SK-N-SH treated with all-trans-retinoic acid at 6 μM for 48 hours (cell line): ENCODE results near the gene WFDC1.

Experiments used
- TOX ChIP-seq: fragments of 250-450 bp; sonication (Bioruptor Pico); IDR thresholded peaks from 2 replicates; pipeline ENCODE4 v1.8.0; 2021; ENCODE audit warnings: mild to moderate bottlenecking, moderate library complexity, borderline replicate concordance
- ZFP3 ChIP-seq: fragments of 250-450 bp; sonication (Bioruptor Pico); IDR thresholded peaks from 2 replicates; pipeline ENCODE4 v1.5.0; 2020; ENCODE audit warnings: mild to moderate bottlenecking, moderate library complexity
- TF ChIP-seq, protein P1 (sequence below): fragments of 250-450 bp; sonication (Bioruptor Pico); IDR thresholded peaks from 2 replicates; pipeline ENCODE4 v1.5.0; 2020; ENCODE audit warnings: mild to moderate bottlenecking, moderate library complexity
- TF ChIP-seq, protein P2 (sequence below): fragments of 250-450 bp; sonication (Bioruptor Pico); IDR thresholded peaks from 2 replicates; pipeline ENCODE4 v1.8.0; 2020; ENCODE audit warnings: mild to moderate bottlenecking, moderate library complexity, borderline replicate concordance

DNA sequence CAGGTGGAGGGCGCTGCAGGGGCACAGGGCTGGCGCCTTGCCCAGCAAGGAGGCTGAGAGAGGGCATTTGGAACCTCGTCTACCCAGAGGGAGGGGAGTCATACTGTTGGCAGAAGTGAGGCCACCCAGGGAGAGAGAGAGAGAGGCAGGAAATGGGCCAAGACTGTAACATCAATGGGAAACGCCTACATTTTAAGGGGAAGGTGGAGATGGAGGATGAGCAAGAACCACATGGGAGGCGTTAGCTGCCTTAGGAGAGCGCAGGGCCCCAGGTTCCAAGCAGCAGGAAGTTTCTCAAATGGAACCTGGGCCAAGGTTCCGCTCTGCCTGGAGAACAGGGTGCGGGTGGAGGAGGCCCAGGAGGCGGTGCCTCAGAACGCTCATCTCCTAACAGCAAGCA is 2.7 kb upstream of the WFDC1 start:
- TF ChIP-seq, protein P1, sequence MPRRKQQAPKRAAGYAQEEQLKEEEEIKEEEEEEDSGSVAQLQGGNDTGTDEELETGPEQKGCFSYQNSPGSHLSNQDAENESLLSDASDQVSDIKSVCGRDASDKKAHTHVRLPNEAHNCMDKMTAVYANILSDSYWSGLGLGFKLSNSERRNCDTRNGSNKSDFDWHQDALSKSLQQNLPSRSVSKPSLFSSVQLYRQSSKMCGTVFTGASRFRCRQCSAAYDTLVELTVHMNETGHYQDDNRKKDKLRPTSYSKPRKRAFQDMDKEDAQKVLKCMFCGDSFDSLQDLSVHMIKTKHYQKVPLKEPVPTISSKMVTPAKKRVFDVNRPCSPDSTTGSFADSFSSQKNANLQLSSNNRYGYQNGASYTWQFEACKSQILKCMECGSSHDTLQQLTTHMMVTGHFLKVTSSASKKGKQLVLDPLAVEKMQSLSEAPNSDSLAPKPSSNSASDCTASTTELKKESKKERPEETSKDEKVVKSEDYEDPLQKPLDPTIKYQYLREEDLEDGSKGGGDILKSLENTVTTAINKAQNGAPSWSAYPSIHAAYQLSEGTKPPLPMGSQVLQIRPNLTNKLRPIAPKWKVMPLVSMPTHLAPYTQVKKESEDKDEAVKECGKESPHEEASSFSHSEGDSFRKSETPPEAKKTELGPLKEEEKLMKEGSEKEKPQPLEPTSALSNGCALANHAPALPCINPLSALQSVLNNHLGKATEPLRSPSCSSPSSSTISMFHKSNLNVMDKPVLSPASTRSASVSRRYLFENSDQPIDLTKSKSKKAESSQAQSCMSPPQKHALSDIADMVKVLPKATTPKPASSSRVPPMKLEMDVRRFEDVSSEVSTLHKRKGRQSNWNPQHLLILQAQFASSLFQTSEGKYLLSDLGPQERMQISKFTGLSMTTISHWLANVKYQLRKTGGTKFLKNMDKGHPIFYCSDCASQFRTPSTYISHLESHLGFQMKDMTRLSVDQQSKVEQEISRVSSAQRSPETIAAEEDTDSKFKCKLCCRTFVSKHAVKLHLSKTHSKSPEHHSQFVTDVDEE (CRISPR knock-in tag), result no peak
- no peak for TF ChIP-seq ZFP3
- no peak for TF ChIP-seq TOX (CRISPR knock-in tag)
- TF ChIP-seq, protein P2, sequence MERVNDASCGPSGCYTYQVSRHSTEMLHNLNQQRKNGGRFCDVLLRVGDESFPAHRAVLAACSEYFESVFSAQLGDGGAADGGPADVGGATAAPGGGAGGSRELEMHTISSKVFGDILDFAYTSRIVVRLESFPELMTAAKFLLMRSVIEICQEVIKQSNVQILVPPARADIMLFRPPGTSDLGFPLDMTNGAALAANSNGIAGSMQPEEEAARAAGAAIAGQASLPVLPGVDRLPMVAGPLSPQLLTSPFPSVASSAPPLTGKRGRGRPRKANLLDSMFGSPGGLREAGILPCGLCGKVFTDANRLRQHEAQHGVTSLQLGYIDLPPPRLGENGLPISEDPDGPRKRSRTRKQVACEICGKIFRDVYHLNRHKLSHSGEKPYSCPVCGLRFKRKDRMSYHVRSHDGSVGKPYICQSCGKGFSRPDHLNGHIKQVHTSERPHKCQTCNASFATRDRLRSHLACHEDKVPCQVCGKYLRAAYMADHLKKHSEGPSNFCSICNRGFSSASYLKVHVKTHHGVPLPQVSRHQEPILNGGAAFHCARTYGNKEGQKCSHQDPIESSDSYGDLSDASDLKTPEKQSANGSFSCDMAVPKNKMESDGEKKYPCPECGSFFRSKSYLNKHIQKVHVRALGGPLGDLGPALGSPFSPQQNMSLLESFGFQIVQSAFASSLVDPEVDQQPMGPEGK, result no peak
